ENCODE data around the gene CCDC158. TPM values are rescaled to one million over a fixed set of nuclear protein-coding genes. Genes with fewer than 3 reads are reported as not detected.

CCDC158 gene
- total RNA-seq, 1 donor from 2014 or later, result not detected

DNA sequence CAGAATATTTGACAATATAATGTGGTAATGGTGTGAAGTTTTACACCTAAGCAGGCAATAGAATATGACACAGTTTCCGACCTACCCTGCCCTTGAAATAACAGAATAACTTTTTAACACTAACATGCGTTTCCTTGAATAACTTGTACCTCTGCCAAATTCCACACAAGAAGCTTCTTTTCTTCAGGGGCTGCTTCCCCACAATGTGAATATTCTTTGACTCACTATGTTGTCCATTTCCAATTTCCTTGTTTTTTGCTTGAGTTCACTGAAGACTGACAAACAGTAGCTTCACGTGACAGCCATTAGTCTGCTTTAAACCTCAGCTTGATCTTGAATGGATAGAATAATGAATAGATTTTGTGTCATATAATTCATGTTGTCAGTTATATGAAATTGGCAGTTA, 28.4 kb upstream of the CCDC158 start:
- peaks cover 71% of the 10 kb centered on the region for H3K4me1 Mint-ChIP-seq
- H3K27me3 Mint-ChIP-seq (ENCODE audit: low read depth), result no peaks in the 10 kb centered on the region
- H3K9me3 Mint-ChIP-seq, result peaks cover 4% of the 10 kb centered on the region
- peaks cover 7% of the 10 kb centered on the region for H3K36me3 Mint-ChIP-seq (ENCODE audit: low read depth)
- TF ChIP-seq, protein P1, sequence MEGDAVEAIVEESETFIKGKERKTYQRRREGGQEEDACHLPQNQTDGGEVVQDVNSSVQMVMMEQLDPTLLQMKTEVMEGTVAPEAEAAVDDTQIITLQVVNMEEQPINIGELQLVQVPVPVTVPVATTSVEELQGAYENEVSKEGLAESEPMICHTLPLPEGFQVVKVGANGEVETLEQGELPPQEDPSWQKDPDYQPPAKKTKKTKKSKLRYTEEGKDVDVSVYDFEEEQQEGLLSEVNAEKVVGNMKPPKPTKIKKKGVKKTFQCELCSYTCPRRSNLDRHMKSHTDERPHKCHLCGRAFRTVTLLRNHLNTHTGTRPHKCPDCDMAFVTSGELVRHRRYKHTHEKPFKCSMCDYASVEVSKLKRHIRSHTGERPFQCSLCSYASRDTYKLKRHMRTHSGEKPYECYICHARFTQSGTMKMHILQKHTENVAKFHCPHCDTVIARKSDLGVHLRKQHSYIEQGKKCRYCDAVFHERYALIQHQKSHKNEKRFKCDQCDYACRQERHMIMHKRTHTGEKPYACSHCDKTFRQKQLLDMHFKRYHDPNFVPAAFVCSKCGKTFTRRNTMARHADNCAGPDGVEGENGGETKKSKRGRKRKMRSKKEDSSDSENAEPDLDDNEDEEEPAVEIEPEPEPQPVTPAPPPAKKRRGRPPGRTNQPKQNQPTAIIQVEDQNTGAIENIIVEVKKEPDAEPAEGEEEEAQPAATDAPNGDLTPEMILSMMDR (conservative IDR thresholded peaks at IDR 0.05), result no peak
- peak overlapping the region; percentile 7 for H3K27ac Mint-ChIP-seq (ENCODE audit: unreplicated experiment)
- no peak for DNase-seq (ENCODE audit: low read depth, low spot score)
- peak overlapping the region; percentile 27 for H3K4me3 Mint-ChIP-seq

- no peak for DNase-seq (ENCODE audit: low read depth, low spot score)
- Mint-ChIP-seq H3K36me3 (ENCODE audit: low read depth) (peaks cover 7% of the 10 kb centered on the region), H3K9me3 (peaks cover 4% of the 10 kb centered on the region), H3K4me3 (peak overlapping the region; percentile 6), H3K4me1 (peaks cover 69% of the 10 kb centered on the region), H3K27ac (ENCODE audit: unreplicated experiment) (peak overlapping the region; percentile 0), H3K27me3 (ENCODE audit: low read depth) (no peaks in the 10 kb centered on the region)
- TF ChIP-seq, protein P1 (conservative IDR thresholded peaks at IDR 0.05), result no peak
Measured at GRCh38 chr4:76448211-76448610, 27.3 kb upstream of the CCDC158 start.

DNA sequence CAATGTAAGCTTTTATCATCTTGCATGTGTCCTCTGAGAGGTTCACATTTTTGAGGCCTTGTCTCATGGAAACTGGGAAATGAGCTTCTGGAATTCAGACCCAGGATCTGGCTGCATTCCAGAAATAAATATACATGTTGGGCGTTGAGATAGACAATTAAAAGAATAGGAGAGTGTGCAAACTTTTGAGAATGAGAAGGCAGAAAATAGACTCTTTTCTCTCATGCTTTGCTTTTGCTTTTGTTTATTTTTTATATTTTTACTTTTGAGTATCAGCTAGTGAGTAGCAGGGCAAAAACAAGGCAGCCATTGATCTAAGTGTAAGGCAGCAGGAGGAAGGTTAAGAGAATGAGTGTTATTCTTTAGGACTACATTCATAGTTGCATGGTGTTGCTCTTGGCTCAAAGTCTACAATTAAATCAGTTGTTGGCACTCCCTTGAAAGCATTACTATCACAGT, 26.5 kb upstream of the CCDC158 start:
- H3K36me3 Mint-ChIP-seq (ENCODE audit: low read depth), result peaks cover 7% of the 10 kb centered on the region
- peaks cover 74% of the 10 kb centered on the region for H3K4me1 Mint-ChIP-seq
- no peak for DNase-seq (ENCODE audit: low read depth, low spot score)
- H3K27ac Mint-ChIP-seq (ENCODE audit: unreplicated experiment), result peak overlapping the region; percentile 75
- peaks cover 4% of the 10 kb centered on the region for H3K9me3 Mint-ChIP-seq
- H3K4me3 Mint-ChIP-seq, result peak overlapping the region; percentile 52
- H3K27me3 Mint-ChIP-seq (ENCODE audit: low read depth), result no peaks in the 10 kb centered on the region
- TF ChIP-seq, protein P1 (conservative IDR thresholded peaks at IDR 0.05), result no peak

DNA sequence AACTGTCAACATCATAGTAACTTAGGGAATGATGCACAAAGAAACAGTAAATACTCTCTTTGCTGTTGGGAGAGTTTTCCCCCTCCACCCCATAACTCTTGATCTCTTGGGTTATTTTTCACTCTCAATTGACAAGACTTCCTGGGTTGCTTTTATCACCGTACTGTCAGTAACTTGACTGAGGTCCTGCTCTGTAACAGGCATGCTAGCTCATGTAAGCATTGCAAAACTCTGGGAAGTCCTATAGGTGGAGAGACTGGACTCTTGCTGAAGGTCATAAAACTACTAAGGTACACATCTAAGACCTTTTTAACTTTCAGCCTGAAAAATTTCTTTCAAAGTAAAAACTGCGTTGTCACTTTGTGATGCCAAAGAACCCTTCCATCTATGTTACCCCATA, 25.0 kb upstream of the CCDC158 start:
- no peak for DNase-seq (ENCODE audit: low read depth, low spot score)
- H3K4me1 Mint-ChIP-seq, result peaks cover 72% of the 10 kb centered on the region
- no peaks in the 10 kb centered on the region for H3K27me3 Mint-ChIP-seq (ENCODE audit: low read depth)
- no peak overlapping the region for H3K27ac Mint-ChIP-seq (ENCODE audit: unreplicated experiment)
- H3K4me3 Mint-ChIP-seq, result no peak overlapping the region
- TF ChIP-seq, protein P1 (conservative IDR thresholded peaks at IDR 0.05), result no peak
- H3K9me3 Mint-ChIP-seq, result peaks cover 6% of the 10 kb centered on the region
- H3K36me3 Mint-ChIP-seq (ENCODE audit: low read depth), result peaks cover 10% of the 10 kb centered on the region

- Mint-ChIP-seq H3K4me1 (peaks cover 64% of the 10 kb centered on the region), H3K27ac (ENCODE audit: unreplicated experiment) (no peak overlapping the region), H3K4me3 (no peak overlapping the region), H3K9me3 (peaks cover 9% of the 10 kb centered on the region), H3K36me3 (ENCODE audit: low read depth) (peaks cover 22% of the 10 kb centered on the region), H3K27me3 (ENCODE audit: low read depth) (no peaks in the 10 kb centered on the region)
- DNase-seq (ENCODE audit: low read depth, low spot score), result no peak
- TF ChIP-seq, protein P1 (conservative IDR thresholded peaks at IDR 0.05), result no peak
Measured at GRCh38 chr4:76443376-76443775, 22.4 kb upstream of the CCDC158 start.

All from neural crest cell (in vitro differentiated cells).